Loucy (cell line): ENCODE measurements around the gene SYT1.

Source experiments
- H2AFZ ChIP-seq: fragments of 200-600 bp; sonication (generic); 2 replicates; pipeline ENCODE4 v1.6.0; 2016; ENCODE audit warnings: antibody characterized with exemption, mild to moderate bottlenecking, low read length, moderate library complexity
- H3F3A ChIP-seq: fragments of 200-600 bp; 2 replicates; pipeline ENCODE4 v1.6.0; 2016; ENCODE audit warnings: antibody characterized with exemption, low read depth, mild to moderate bottlenecking
- H3K27me3 ChIP-seq: fragments of 200-600 bp; sonication (generic); 2 replicates; pipeline ENCODE4 v1.6.1; 2014; ENCODE audit warnings: low read length, mild to moderate bottlenecking; ENCODE audit not compliant: insufficient read depth, poor library complexity, severe bottlenecking
- H3K36me3 ChIP-seq: fragments of 200-600 bp; sonication (generic); 2 replicates; pipeline ENCODE4 v1.6.1; 2016; ENCODE audit warnings: low read length; ENCODE audit not compliant: insufficient read depth
- H3K4me1 ChIP-seq: fragments of 200-600 bp; sonication (generic); 2 replicates; pipeline ENCODE4 v1.5.1; 2014; ENCODE audit warnings: low read length, mild to moderate bottlenecking; ENCODE audit not compliant: insufficient read depth, poor library complexity, severe bottlenecking
- H3K4me2 ChIP-seq: fragments of 200-600 bp; sonication (generic); 2 replicates; pipeline ENCODE4 v1.6.0; 2014; ENCODE audit warnings: antibody characterized with exemption, low read length, low read depth, mild to moderate bottlenecking; ENCODE audit not compliant: poor library complexity, severe bottlenecking
- H3K4me3 ChIP-seq: fragments of 200-600 bp; sonication (generic); 2 replicates; pipeline ENCODE4 v1.5.1; 2014; ENCODE audit warnings: low read length, mild to moderate bottlenecking, mixed read lengths; ENCODE audit not compliant: poor library complexity, severe bottlenecking
- H3K79me2 ChIP-seq: fragments of 200-600 bp; sonication (generic); 2 replicates; pipeline ENCODE4 v1.6.1; 2014; ENCODE audit warnings: low read length; ENCODE audit not compliant: insufficient read depth
- H3K9ac ChIP-seq: fragments of 200-600 bp; sonication (generic); 2 replicates; pipeline ENCODE4 v1.6.0; 2014; ENCODE audit warnings: mild to moderate bottlenecking, low read depth, low read length, moderate library complexity; ENCODE audit not compliant: poor library complexity, severe bottlenecking
- H3K9me2 ChIP-seq: fragments of 200-600 bp; sonication (generic); replicated peaks from 2 replicates; pipeline ENCODE4 v1.6.1; 2016; ENCODE audit warnings: low read depth, low read length, mixed read lengths
- H3K9me3 ChIP-seq: fragments of 200-600 bp; sonication (generic); 2 replicates; pipeline ENCODE4 v1.6.1; 2014; ENCODE audit warnings: mild to moderate bottlenecking, antibody characterized with exemption, low read length, low read depth; ENCODE audit not compliant: insufficient read depth
- H4K20me1 ChIP-seq: fragments of 200-600 bp; sonication (generic); 2 replicates; pipeline ENCODE4 v1.6.0; 2014; ENCODE audit warnings: antibody characterized with exemption, low read length, mild to moderate bottlenecking; ENCODE audit not compliant: insufficient read depth, poor library complexity, severe bottlenecking
- EZH2phosphoT487 ChIP-seq: fragments of 200-600 bp; IDR thresholded peaks from 2 replicates; pipeline ENCODE4 v1.6.1; 2018; ENCODE audit warnings: antibody characterized with exemption, mild to moderate bottlenecking, moderate library complexity, borderline replicate concordance
- TF ChIP-seq, protein P1 (sequence below): fragments of 200-600 bp; sonication (generic); conservative IDR thresholded peaks from 2 replicates; pipeline ENCODE4 v1.5.1; 2014; ENCODE audit warnings: mild to moderate bottlenecking, antibody characterized with exemption, low read length

The SYT1 gene

DNA sequence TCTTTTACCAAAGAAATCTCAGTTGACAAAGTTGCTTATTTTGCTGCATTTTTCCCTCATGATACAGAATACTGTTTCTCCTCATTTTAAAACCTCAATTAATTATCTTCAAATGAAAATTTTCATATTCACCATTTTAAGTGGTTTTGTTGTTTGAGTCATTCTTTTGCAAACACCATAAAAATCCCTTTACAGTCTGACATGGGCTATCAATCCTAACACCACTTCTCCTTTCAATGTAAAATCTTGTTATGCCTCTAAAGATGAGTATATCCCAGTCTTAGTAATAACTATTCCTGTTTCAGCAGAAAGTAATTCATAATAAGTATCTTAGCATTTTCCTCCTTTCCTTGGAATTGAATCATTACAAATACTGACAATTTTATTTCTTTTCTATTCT lies 192.2 kb downstream of the SYT1 start:
- H3K9ac ChIP-seq: no peak overlapping the region
- no peaks in the 10 kb centered on the region for H3K36me3 ChIP-seq
- no peaks in the 10 kb centered on the region for H3K4me1 ChIP-seq
- no peak overlapping the region for H2AFZ ChIP-seq
- H3F3A ChIP-seq: no peaks in the 10 kb centered on the region
- no peaks in the 10 kb centered on the region for H3K9me3 ChIP-seq
- no peaks in the 10 kb centered on the region for H3K9me2 ChIP-seq
- H4K20me1 ChIP-seq: no peaks in the 10 kb centered on the region
- H3K27me3 ChIP-seq: no peaks in the 10 kb centered on the region
- no peaks in the 10 kb centered on the region for H3K79me2 ChIP-seq
- no peak for TF ChIP-seq EZH2phosphoT487
- TF ChIP-seq, protein P1, sequence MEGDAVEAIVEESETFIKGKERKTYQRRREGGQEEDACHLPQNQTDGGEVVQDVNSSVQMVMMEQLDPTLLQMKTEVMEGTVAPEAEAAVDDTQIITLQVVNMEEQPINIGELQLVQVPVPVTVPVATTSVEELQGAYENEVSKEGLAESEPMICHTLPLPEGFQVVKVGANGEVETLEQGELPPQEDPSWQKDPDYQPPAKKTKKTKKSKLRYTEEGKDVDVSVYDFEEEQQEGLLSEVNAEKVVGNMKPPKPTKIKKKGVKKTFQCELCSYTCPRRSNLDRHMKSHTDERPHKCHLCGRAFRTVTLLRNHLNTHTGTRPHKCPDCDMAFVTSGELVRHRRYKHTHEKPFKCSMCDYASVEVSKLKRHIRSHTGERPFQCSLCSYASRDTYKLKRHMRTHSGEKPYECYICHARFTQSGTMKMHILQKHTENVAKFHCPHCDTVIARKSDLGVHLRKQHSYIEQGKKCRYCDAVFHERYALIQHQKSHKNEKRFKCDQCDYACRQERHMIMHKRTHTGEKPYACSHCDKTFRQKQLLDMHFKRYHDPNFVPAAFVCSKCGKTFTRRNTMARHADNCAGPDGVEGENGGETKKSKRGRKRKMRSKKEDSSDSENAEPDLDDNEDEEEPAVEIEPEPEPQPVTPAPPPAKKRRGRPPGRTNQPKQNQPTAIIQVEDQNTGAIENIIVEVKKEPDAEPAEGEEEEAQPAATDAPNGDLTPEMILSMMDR: no peak
- H3K4me2 ChIP-seq: no peak overlapping the region
- no peak overlapping the region for H3K4me3 ChIP-seq

DNA sequence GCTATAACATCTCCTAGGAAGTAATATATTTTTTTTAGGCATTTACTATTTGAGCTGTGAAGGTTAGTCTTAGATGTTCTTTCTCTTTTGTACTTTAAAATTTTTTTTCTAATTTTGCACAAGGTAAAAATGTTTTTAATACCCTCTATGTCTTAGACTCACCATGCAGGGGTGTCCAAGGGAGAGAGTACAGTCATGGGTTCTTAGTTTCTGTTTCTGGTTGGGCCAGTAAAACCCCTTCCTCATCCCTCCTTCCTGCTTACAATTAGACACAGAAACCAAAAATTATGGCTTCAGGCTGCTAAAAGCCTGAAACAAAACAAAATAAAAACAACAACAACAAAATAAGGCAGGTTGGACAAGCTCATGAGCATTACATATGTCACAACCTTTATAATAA lies 193.0 kb downstream of the SYT1 start:
- Histone ChIP-seq H3F3A (no peaks in the 10 kb centered on the region), H3K4me2 (no peak overlapping the region), H3K9me3 (no peaks in the 10 kb centered on the region), H4K20me1 (no peaks in the 10 kb centered on the region), H2AFZ (no peak overlapping the region), H3K9ac (no peak overlapping the region), H3K4me3 (no peak overlapping the region), H3K27me3 (no peaks in the 10 kb centered on the region), H3K36me3 (no peaks in the 10 kb centered on the region), H3K79me2 (no peaks in the 10 kb centered on the region), H3K9me2 (no peaks in the 10 kb centered on the region), H3K4me1 (no peaks in the 10 kb centered on the region)
- TF ChIP-seq, protein P1: no peak
- no peak for TF ChIP-seq EZH2phosphoT487

DNA sequence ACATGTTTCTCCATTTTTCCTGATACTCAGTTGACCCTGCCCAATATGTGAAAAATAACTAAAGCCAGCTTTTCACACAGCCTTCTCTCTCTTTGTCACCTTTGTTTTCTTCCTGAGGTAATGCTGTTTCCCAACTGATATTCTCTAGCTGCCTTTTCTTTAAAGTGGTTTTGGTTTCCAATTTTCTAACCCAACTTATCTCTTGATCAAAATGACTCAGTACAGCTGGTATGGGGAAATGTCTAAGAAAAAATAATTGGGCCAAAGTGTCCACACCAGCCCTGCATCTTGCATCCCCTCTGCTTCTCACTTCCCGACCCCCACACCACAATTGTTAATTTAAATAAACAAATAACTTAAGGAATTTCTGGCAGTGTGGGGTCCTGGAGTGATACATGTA lies 193.8 kb downstream of the SYT1 start:
- H3K27me3 ChIP-seq: no peaks in the 10 kb centered on the region
- no peaks in the 10 kb centered on the region for H3K79me2 ChIP-seq
- H3K9me2 ChIP-seq: no peaks in the 10 kb centered on the region
- no peak overlapping the region for H3K4me3 ChIP-seq
- H3K4me1 ChIP-seq: no peaks in the 10 kb centered on the region
- no peaks in the 10 kb centered on the region for H3K9me3 ChIP-seq
- no peak for TF ChIP-seq EZH2phosphoT487
- TF ChIP-seq, protein P1: no peak
- no peaks in the 10 kb centered on the region for H3F3A ChIP-seq
- H3K4me2 ChIP-seq: no peak overlapping the region
- no peaks in the 10 kb centered on the region for H3K36me3 ChIP-seq
- H3K9ac ChIP-seq: no peak overlapping the region
- no peak overlapping the region for H2AFZ ChIP-seq
- no peaks in the 10 kb centered on the region for H4K20me1 ChIP-seq
